OCI-LY7 (cell line): ENCODE results near the gene PRKG1. TPM values are rescaled to one million over a fixed set of nuclear protein-coding genes. Genes with fewer than 3 reads are reported as not detected.

Experiments
- BruUV-seq: library from RNA; stranded (reverse); fragments of 400-500 nt; replicated peaks from 2 replicates; lab custom pipeline; 2021; lab: Mats Ljungman, UMichigan
- CTCF ChIA-PET: fragments of 300-600 bp; sonication (Branson Sonifier 250); formaldehyde crosslinking; loops from one replicate; lab custom pipeline; 2022; ENCODE audit warnings: antibody characterized with exemption; ENCODE audit not compliant: unreplicated experiment; lab: Charles Lee
- POLR2A ChIA-PET: fragments of 300-600 bp; sonication (Branson Sonifier 250); formaldehyde crosslinking; loops from one replicate; lab custom pipeline; 2022; ENCODE audit warnings: antibody characterized with exemption; lab: Charles Lee
- DNase-seq: peaks from one replicate; pipeline ENCODE4 v3.0.0-alpha.2; 2015; ENCODE audit warnings: low spot score
- H2AFZ ChIP-seq: fragments of 200-600 bp; sonication (generic), shearing (Covaris generic); 2 replicates; pipeline ENCODE4 v1.6.1; 2014; ENCODE audit warnings: mild to moderate bottlenecking, antibody characterized with exemption, low read length, moderate library complexity
- H3K27ac ChIP-seq: fragments of 200-600 bp; sonication (generic); 2 replicates; pipeline ENCODE4 v1.5.1; 2014; ENCODE audit warnings: mixed run types, low read depth, mild to moderate bottlenecking, moderate library complexity, low read length, inconsistent platforms; ENCODE audit not compliant: poor library complexity, severe bottlenecking
- H3K36me3 ChIP-seq: fragments of 200-600 bp; sonication (generic); 2 replicates; pipeline ENCODE4 v1.6.1; 2014; ENCODE audit warnings: mild to moderate bottlenecking, antibody characterized with exemption, low read length, moderate library complexity, mixed read lengths; ENCODE audit not compliant: insufficient read depth
- H3K4me1 ChIP-seq: fragments of 200-600 bp; sonication (generic); 2 replicates; pipeline ENCODE4 v1.5.1; 2014; ENCODE audit warnings: mild to moderate bottlenecking, low read length; ENCODE audit not compliant: insufficient read depth, poor library complexity, severe bottlenecking
- H3K4me2 ChIP-seq: fragments of 200-600 bp; sonication (generic); 2 replicates; pipeline ENCODE4 v1.6.1; 2014; ENCODE audit warnings: mild to moderate bottlenecking, low read length
- H3K4me3 ChIP-seq: fragments of 200-600 bp; sonication (generic); 2 replicates; pipeline ENCODE4 v1.5.1; 2014; ENCODE audit warnings: mild to moderate bottlenecking, low read depth, low read length; ENCODE audit not compliant: poor library complexity, severe bottlenecking
- H3K79me2 ChIP-seq: fragments of 200-600 bp; sonication (generic); 2 replicates; pipeline ENCODE4 v1.6.1; 2016; ENCODE audit warnings: low read depth, mild to moderate bottlenecking, low read length, moderate library complexity, mixed read lengths; ENCODE audit not compliant: insufficient read depth
- H3K9me2 ChIP-seq: fragments of 200-600 bp; sonication (generic); 2 replicates; pipeline ENCODE4 v1.6.1; 2016; ENCODE audit warnings: mild to moderate bottlenecking, low read length, mixed read lengths; ENCODE audit not compliant: insufficient read depth
- H3K9me3 ChIP-seq: fragments of 200-600 bp; sonication (generic); 2 replicates; pipeline ENCODE4 v1.6.1; 2014; ENCODE audit warnings: mild to moderate bottlenecking, mixed run types, low read length, mixed read lengths
- H4K20me1 ChIP-seq: fragments of 200-600 bp; sonication (generic); 2 replicates; pipeline ENCODE4 v1.6.1; 2014; ENCODE audit warnings: mild to moderate bottlenecking, antibody characterized with exemption, low read length, moderate library complexity, mixed read lengths; ENCODE audit not compliant: insufficient read depth
- EZH2phosphoT487 ChIP-seq: fragments of 200-600 bp; sonication (generic); IDR thresholded peaks from 2 replicates; pipeline ENCODE4 v1.6.1; 2018; ENCODE audit warnings: low read depth, borderline replicate concordance, mild to moderate bottlenecking, mixed run types, antibody characterized with exemption, low read length, moderate library complexity, mixed read lengths
- intact Hi-C: fragments of 100-400 bp; cut with micrococcal nuclease; formaldehyde crosslinking; loops from one replicate; pipeline ENCODE4 v1.10.0; 2022; ENCODE audit not compliant: unreplicated experiment
- total RNA-seq, 2 experiments: library from RNA; depleted of rRNA in 1 of 2; stranded (reverse); fragments of >200 nt in 1 of 2; shearing (Covaris generic) in 1 of 2; gene quantifications; 2 replicates each; pipeline ENCODE4 v1.2.3, GENCODE V29; 2014 to 2022
- TF ChIP-seq, protein P1 (sequence below): fragments of 200-600 bp; sonication (generic); conservative IDR thresholded peaks from 2 replicates; pipeline ENCODE4 v1.5.1; 2014; ENCODE audit warnings: mild to moderate bottlenecking, antibody characterized with exemption, low read length, moderate library complexity, mixed read lengths

PRKG1 gene
- total RNA-seq, 2 experiments from 2014 or later, result not detected

DNA sequence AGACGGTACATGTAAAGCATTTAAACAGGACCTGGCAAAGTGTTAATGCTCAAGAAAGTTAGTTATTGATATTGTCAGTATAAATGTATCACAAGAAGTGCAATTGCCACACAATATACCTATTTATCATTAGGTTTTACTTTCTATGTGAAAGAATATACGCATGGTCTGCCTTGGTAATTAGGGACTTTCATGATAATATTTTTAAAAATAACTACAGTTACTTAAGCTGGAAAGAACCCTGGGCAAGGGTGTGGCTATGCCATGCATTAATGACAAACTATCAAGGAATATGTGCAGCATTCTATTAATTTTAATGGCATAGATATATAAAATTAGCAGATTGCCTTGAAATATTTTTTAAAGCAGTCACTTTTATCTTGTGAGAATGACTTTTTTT is 433.9 kb downstream of the PRKG1 start:
- intact Hi-C loops, result no loop called here
- ChIA-PET CTCF (no interaction called here), POLR2A (interaction anchor here (0.5 to 1.2 kb wide), 4 partner anchors 11 to 127 kb away, joined by 3 to 4 read pairs (median 3); no protein-coding TSS in a partner anchor)
- Histone ChIP-seq H3K27ac (no peak overlapping the region), H3K4me2 (no peak overlapping the region), H4K20me1 (no peaks in the 10 kb centered on the region), H3K9me2 (no peaks in the 10 kb centered on the region), H2AFZ (no peak overlapping the region), H3K4me3 (no peak overlapping the region), H3K79me2 (no peaks in the 10 kb centered on the region), H3K4me1 (no peaks in the 10 kb centered on the region), H3K36me3 (no peaks in the 10 kb centered on the region), H3K9me3 (no peaks in the 10 kb centered on the region)
- TF ChIP-seq, protein P1, sequence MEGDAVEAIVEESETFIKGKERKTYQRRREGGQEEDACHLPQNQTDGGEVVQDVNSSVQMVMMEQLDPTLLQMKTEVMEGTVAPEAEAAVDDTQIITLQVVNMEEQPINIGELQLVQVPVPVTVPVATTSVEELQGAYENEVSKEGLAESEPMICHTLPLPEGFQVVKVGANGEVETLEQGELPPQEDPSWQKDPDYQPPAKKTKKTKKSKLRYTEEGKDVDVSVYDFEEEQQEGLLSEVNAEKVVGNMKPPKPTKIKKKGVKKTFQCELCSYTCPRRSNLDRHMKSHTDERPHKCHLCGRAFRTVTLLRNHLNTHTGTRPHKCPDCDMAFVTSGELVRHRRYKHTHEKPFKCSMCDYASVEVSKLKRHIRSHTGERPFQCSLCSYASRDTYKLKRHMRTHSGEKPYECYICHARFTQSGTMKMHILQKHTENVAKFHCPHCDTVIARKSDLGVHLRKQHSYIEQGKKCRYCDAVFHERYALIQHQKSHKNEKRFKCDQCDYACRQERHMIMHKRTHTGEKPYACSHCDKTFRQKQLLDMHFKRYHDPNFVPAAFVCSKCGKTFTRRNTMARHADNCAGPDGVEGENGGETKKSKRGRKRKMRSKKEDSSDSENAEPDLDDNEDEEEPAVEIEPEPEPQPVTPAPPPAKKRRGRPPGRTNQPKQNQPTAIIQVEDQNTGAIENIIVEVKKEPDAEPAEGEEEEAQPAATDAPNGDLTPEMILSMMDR, result no peak
- TF ChIP-seq EZH2phosphoT487, result no peak
- no TSS peak for BruUV-seq
- no peak for DNase-seq

DNA sequence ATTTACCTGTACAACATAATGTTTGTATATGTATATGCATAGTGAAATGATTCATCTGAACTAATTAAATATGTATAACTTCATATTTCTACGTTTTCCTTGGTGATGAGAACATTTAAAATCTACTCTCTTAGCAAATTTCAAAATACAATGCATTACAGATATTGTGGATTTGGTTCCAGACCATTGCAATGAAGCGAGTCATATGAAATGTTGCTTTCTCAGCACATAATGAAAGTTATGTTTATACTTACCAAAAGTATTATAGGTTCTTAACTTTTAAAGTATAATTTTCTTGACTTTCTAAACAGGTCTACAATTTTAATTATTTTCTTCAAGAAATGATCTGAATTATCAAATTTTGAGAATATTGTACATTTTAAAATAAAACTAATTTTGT is 435.9 kb downstream of the PRKG1 start:
- Histone ChIP-seq H3K4me3 (no peak overlapping the region), H3K4me1 (no peaks in the 10 kb centered on the region), H3K9me2 (no peaks in the 10 kb centered on the region), H4K20me1 (no peaks in the 10 kb centered on the region), H3K79me2 (no peaks in the 10 kb centered on the region), H2AFZ (no peak overlapping the region), H3K36me3 (no peaks in the 10 kb centered on the region), H3K27ac (no peak overlapping the region), H3K9me3 (no peaks in the 10 kb centered on the region), H3K4me2 (no peak overlapping the region)
- ChIA-PET POLR2A (no interaction called here), CTCF (no interaction called here)
- DNase-seq, result no peak
- no TSS peak for BruUV-seq
- TF ChIP-seq, protein P1, result no peak
- TF ChIP-seq EZH2phosphoT487, result no peak
- intact Hi-C loops, result no loop called here

DNA sequence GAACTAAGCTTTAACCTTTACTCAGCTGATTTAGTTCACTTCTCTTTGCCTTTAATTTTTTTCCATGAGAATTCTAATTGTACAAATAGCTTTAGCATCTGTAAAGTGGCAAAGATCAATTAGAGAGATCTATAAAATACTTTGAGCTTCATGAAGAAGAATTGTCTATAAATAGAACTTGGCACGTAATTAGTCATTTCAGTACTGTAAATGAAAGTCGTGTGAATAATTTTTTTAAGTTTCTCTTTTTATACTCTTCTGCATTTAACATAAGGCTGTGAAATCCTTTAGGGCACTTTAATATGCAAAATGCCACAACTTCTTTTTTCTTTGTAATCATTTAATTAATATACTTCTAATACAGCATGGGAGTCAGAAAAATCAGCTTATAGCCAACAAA is 447.3 kb downstream of the PRKG1 start:
- Histone ChIP-seq H3K9me2 (no peaks in the 10 kb centered on the region), H3K4me2 (no peak overlapping the region), H3K4me1 (no peaks in the 10 kb centered on the region), H4K20me1 (no peaks in the 10 kb centered on the region), H2AFZ (no peak overlapping the region), H3K9me3 (no peaks in the 10 kb centered on the region), H3K4me3 (no peak overlapping the region), H3K27ac (no peak overlapping the region), H3K79me2 (no peaks in the 10 kb centered on the region), H3K36me3 (no peaks in the 10 kb centered on the region)
- no TSS peak for BruUV-seq
- no peak for DNase-seq
- TF ChIP-seq, protein P1, result no peak
- no peak for TF ChIP-seq EZH2phosphoT487
- POLR2A ChIA-PET, result no interaction called here
- CTCF ChIA-PET, result no interaction called here
- intact Hi-C loops, result no loop called here
